Measurements from ENCODE around the gene ACY1. TPM values are rescaled to one million over a fixed set of nuclear protein-coding genes. Genes with fewer than 3 reads are reported as not detected.

ACY1 gene
- total RNA-seq, 2 experiments from 2014 or later = 18.1 to 21.3 TPM

GRCh38 chr3:52001443-52001974, 18.2 kb downstream of the ACY1 start:
- CTCF ChIA-PET = interaction anchor here (0.6 to 7.3 kb wide), 48 partner anchors 8 to 446 kb away, joined by 3 to 107 read pairs (median 4); partner anchors contain the start of genes ABHD14A, ABHD14B, ACY1 and ALAS1
- Mint-ChIP-seq H3K27me3 (peaks cover 13% of the 10 kb centered on the region), H3K27ac (no peak overlapping the region), H3K36me3 (no peaks in the 10 kb centered on the region), H3K9me3 (ENCODE audit: low read depth) (no peaks in the 10 kb centered on the region), H3K4me1 (peaks cover 14% of the 10 kb centered on the region), H3K4me3 (no peak overlapping the region)
- ATAC-seq (peak; percentile 98), DNase-seq (peak; percentile 91)

DNA sequence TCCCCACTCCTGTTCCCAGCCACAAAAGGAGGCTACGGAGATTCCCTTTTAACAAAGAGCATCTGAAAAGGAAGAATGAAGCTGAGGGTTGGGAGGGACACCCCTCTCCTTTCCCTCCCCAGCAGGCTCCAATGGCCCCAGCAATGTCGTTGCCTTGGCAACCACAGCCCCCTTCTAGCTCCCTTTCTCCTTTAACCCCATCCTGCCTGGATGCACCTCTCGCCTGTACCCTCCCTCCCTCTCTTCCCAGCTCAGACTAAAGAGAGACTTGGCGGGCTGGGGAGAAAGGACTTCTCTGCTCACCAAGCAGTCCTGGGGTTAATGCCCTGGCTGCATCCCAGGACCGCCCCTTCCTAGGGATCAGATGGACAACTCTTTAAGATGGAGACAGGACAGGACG, 19.4 kb downstream of the ACY1 start:
- no peaks in the 10 kb centered on the region for H3K9me3 Mint-ChIP-seq (ENCODE audit: low read depth)
- H3K4me3 Mint-ChIP-seq = no peak overlapping the region
- no peak overlapping the region for H3K27ac Mint-ChIP-seq
- H3K4me1 Mint-ChIP-seq = peaks cover 11% of the 10 kb centered on the region
- no peaks in the 10 kb centered on the region for H3K36me3 Mint-ChIP-seq
- CTCF ChIA-PET = interaction anchor here (0.7 to 7.3 kb wide), 11 partner anchors 19 to 148 kb away, joined by 3 to 107 read pairs (median 11); partner anchors contain the start of genes ABHD14A, ABHD14B, ACY1 and DUSP7
- ATAC-seq (no peak), DNase-seq (no peak)
- peaks cover 6% of the 10 kb centered on the region for H3K27me3 Mint-ChIP-seq

- ATAC-seq = no peak
- no peaks in the 10 kb centered on the region for H3K9me3 Mint-ChIP-seq (ENCODE audit: low read depth)
- H3K27me3 Mint-ChIP-seq = peaks cover 4% of the 10 kb centered on the region
- H3K36me3 Mint-ChIP-seq = no peaks in the 10 kb centered on the region
- CTCF ChIA-PET = interaction anchor here (1.1 to 7.3 kb wide), 7 partner anchors 9 to 138 kb away, joined by 3 to 107 read pairs (median 3); partner anchors contain the start of genes DUSP7 and RPL29
- no peak overlapping the region for H3K27ac Mint-ChIP-seq
- peaks cover 11% of the 10 kb centered on the region for H3K4me1 Mint-ChIP-seq
- no peak for DNase-seq
- H3K4me3 Mint-ChIP-seq = no peak overlapping the region
These were observed 20.9 kb downstream of the ACY1 start for GRCh38 chr3:52004163-52004787.

DNA sequence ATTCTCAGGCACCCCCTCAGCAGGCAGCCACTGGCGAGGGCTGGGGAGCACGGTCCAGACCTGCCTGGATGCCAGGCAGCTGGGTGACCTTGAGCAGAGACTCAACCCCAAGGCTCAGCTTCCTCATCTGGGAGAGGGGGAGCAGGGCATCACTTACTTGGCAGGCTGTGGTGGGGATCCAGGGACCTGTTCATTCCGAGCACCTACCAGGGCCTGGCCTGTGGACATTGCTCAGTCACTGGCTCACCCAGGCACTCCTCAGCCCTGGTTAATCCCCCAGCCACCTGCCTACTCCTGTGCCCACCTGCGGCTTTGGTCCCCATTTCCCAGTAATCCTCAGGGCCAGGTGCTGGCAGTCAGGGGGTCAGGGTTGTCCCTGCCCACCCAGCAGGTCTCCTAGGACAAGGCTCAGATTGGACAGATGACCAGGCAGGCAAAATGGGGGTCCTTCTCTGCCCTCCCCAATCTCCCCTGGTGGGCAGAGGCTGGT, 21.6 kb downstream of the ACY1 start:
- ATAC-seq = no peak
- Mint-ChIP-seq H3K9me3 (ENCODE audit: low read depth) (no peaks in the 10 kb centered on the region), H3K36me3 (no peaks in the 10 kb centered on the region), H3K27me3 (no peaks in the 10 kb centered on the region), H3K27ac (no peak overlapping the region), H3K4me3 (no peak overlapping the region), H3K4me1 (peaks cover 11% of the 10 kb centered on the region)
- no peak for DNase-seq
- CTCF ChIA-PET = interaction anchor here (1.1 to 7.3 kb wide), 6 partner anchors 13 to 138 kb away, joined by 3 to 107 read pairs (median 50); partner anchors contain the start of gene DUSP7

GRCh38 chr3:52005571-52005986, 22.2 kb downstream of the ACY1 start:
- ATAC-seq (no peak), DNase-seq (no peak)
- no peaks in the 10 kb centered on the region for H3K9me3 Mint-ChIP-seq (ENCODE audit: low read depth)
- H3K4me3 Mint-ChIP-seq = no peak overlapping the region
- no peak overlapping the region for H3K27ac Mint-ChIP-seq
- H3K27me3 Mint-ChIP-seq = no peaks in the 10 kb centered on the region
- H3K36me3 Mint-ChIP-seq = no peaks in the 10 kb centered on the region
- peaks cover 11% of the 10 kb centered on the region for H3K4me1 Mint-ChIP-seq
- CTCF ChIA-PET = interaction anchor here (1.6 to 7.3 kb wide), 4 partner anchors 50 to 137 kb away, joined by 3 to 107 read pairs (median 102); partner anchors contain the start of gene DUSP7

- CTCF ChIA-PET = interaction anchor here (1.6 to 7.3 kb wide), 4 partner anchors 49 to 136 kb away, joined by 3 to 107 read pairs (median 102); partner anchors contain the start of gene DUSP7
- H3K27me3 Mint-ChIP-seq = no peaks in the 10 kb centered on the region
- H3K36me3 Mint-ChIP-seq = no peaks in the 10 kb centered on the region
- peaks cover 11% of the 10 kb centered on the region for H3K4me1 Mint-ChIP-seq
- H3K27ac Mint-ChIP-seq = no peak overlapping the region
- no peak for ATAC-seq
- no peak overlapping the region for H3K4me3 Mint-ChIP-seq
- DNase-seq = no peak
- H3K9me3 Mint-ChIP-seq (ENCODE audit: low read depth) = no peaks in the 10 kb centered on the region
These were observed 22.9 kb downstream of the ACY1 start for GRCh38 chr3:52006017-52006819.

DNA sequence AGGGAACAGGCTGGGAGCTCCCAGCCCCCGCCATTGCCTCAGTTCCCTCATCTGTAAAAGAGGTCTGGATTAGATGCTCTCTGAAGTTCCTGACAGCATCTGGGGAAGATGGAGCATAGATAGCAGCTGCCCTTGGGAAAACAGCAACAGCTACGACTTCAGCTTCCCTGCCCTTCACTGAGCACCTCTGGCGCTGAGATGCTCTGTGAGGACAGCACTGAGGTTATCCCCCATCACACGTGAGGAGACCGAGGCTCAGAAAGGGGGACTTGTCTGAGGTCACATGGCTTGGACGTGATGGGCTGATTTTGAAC, 23.4 kb downstream of the ACY1 start:
- no peaks in the 10 kb centered on the region for H3K36me3 Mint-ChIP-seq
- peaks cover 6% of the 10 kb centered on the region for H3K4me1 Mint-ChIP-seq
- H3K27me3 Mint-ChIP-seq = no peaks in the 10 kb centered on the region
- H3K4me3 Mint-ChIP-seq = no peak overlapping the region
- CTCF ChIA-PET = interaction anchor here (0.9 to 7.3 kb wide), 2 partner anchors 33 to 136 kb away, joined by 3 to 107 read pairs; partner anchors contain the start of gene ABHD14B
- no peak for ATAC-seq
- H3K9me3 Mint-ChIP-seq (ENCODE audit: low read depth) = no peaks in the 10 kb centered on the region
- DNase-seq = no peak
- H3K27ac Mint-ChIP-seq = no peak overlapping the region

DNA sequence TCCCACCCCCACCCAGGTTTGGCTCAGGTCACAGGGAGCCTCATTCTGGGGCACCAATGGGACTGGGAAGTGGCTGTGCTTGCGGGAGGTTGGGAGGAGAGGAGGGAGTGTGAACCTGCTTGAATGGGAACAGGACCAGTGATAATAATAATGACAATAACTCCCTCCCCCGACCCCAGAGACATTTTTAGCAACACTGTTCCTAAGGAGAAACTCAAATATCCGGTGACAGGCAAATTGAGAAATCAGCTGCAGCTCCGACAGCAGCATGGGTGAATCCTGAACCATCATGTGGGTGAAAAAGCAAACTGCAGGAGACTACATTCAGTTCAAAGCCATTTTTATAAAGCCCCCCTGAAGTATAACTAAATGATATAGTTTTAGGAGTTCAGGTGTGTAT, 24.0 kb downstream of the ACY1 start:
- ATAC-seq (no peak), DNase-seq (no peak)
- no peak overlapping the region for H3K27ac Mint-ChIP-seq
- CTCF ChIA-PET = interaction anchor here (0.9 kb wide), 1 partner anchor 34 kb away, joined by 3 read pairs; the partner anchor contains the start of gene ABHD14B
- H3K9me3 Mint-ChIP-seq (ENCODE audit: low read depth) = no peaks in the 10 kb centered on the region
- peaks cover 4% of the 10 kb centered on the region for H3K4me1 Mint-ChIP-seq
- no peaks in the 10 kb centered on the region for H3K27me3 Mint-ChIP-seq
- no peak overlapping the region for H3K4me3 Mint-ChIP-seq
- no peaks in the 10 kb centered on the region for H3K36me3 Mint-ChIP-seq

DNA sequence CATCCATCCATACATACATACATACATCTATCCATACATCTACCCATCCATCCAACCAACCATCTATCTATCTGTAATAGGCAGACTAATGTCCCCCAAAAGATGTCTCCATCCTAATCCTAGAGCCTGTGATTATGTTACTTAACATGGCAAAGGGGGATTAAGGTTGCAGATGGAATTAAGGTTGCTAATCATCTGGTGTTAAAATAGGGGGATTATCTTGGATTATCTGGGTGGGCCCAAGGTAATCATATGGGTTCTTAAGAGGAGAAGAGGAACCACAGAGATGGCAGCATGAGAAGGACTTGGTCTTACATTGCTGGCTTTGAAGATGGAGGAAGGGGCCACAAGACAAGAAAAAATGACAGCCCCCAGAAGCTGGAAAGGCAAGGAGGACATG, 27.1 kb downstream of the ACY1 start:
- H3K36me3 Mint-ChIP-seq = no peaks in the 10 kb centered on the region
- no peaks in the 10 kb centered on the region for H3K27me3 Mint-ChIP-seq
- no peak overlapping the region for H3K27ac Mint-ChIP-seq
- no peak overlapping the region for H3K4me3 Mint-ChIP-seq
- ATAC-seq = no peak
- H3K4me1 Mint-ChIP-seq = peaks cover 4% of the 10 kb centered on the region
- no peaks in the 10 kb centered on the region for H3K9me3 Mint-ChIP-seq (ENCODE audit: low read depth)
- DNase-seq = no peak
- CTCF ChIA-PET = interaction anchor here (1.2 to 2.2 kb wide), 2 partner anchors 9 to 43 kb away, joined by 7 to 9 read pairs; no protein-coding TSS in a partner anchor

DNA sequence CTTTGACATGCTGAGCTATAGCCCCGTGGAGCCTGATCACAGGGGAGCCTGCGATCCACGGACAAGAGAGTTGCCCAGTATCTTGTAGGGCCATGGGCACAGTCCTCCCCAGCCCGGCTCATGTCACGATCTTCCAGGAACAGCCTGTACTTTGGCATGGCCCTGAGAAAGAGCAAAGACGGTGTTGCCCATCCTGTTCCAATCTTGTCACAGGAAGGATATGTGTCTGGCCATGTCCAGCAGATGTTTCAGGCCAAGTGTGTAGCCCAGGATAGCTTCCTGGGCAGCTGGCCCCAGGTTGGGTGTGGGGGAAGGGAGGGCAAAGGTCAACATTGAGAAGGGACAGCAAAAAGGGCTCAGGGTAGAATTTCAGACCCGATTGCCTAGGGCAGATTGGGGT, 29.4 kb downstream of the ACY1 start:
- no peak for ATAC-seq

DNA sequence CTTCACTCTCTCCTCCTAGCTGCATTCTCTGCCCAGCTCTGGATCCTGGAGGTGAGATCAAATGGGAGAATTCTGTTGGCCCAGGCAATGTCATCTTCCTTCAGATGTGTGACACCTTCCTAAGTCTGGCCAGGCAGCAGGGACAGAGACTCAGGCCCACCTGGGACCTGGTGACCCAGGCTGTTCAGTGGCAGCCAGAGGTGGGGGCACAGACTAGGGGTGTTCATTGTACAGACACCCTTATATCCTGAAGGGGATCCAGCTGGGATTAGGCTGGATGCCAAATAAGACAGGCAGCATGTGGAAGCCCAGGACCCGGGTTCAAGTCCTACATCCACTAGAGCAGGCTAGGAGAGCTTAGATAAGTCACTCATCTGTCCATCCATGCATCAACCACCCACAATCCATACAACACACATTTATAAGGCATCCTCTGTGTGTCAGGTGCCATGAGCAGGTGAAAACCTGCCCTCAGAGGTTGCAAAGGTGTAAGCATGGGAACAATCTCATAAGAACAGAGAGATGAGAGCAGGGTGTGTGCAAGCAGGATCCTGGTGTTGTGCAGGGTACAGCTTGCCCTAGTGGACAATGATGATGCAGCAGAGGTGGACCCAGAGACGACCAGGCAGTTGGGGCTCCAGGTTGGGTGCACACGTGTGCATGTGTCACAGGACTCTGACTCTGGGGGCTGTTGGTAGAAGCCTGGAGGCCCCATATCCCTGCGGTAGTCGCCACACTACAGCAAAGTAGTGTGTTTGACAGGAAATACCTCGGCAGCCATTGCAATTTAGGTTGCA, 30.7 kb downstream of the ACY1 start:
- CTCF ChIA-PET = interaction anchor here (1.0 to 3.5 kb wide), 3 partner anchors 16 to 109 kb away, joined by 3 to 10 read pairs (median 3); no protein-coding TSS in a partner anchor
- ATAC-seq (peak; percentile 33), DNase-seq (no peak)
- Mint-ChIP-seq H3K36me3 (no peaks in the 10 kb centered on the region), H3K27me3 (no peaks in the 10 kb centered on the region), H3K4me1 (no peaks in the 10 kb centered on the region), H3K27ac (no peak overlapping the region), H3K9me3 (ENCODE audit: low read depth) (no peaks in the 10 kb centered on the region), H3K4me3 (no peak overlapping the region)

More for the DNA sequence above, 29.4 kb downstream of the ACY1 start:
- H3K4me3 Mint-ChIP-seq = no peak overlapping the region
- no peak overlapping the region for H3K27ac Mint-ChIP-seq
- no peaks in the 10 kb centered on the region for H3K9me3 Mint-ChIP-seq (ENCODE audit: low read depth)
- no peaks in the 10 kb centered on the region for H3K4me1 Mint-ChIP-seq
- no peaks in the 10 kb centered on the region for H3K36me3 Mint-ChIP-seq
- no peak for DNase-seq
- CTCF ChIA-PET = interaction anchor here (1.0 to 3.5 kb wide), 5 partner anchors 11 to 208 kb away, joined by 3 to 10 read pairs (median 4); no protein-coding TSS in a partner anchor
- no peaks in the 10 kb centered on the region for H3K27me3 Mint-ChIP-seq

- Mint-ChIP-seq H3K27me3 (no peaks in the 10 kb centered on the region), H3K4me1 (no peaks in the 10 kb centered on the region), H3K4me3 (no peak overlapping the region), H3K36me3 (no peaks in the 10 kb centered on the region), H3K9me3 (ENCODE audit: low read depth) (no peaks in the 10 kb centered on the region), H3K27ac (no peak overlapping the region)
- ATAC-seq (no peak), DNase-seq (no peak)
- CTCF ChIA-PET = interaction anchor here (1.1 to 3.5 kb wide), 2 partner anchors 15 to 38 kb away, joined by 3 to 10 read pairs; no protein-coding TSS in a partner anchor
These were observed 31.3 kb downstream of the ACY1 start for GRCh38 chr3:52014613-52015012.

Measured in activated CD8-positive, alpha-beta memory T cell treated with anti-CD3 and anti-CD28 coated beads, Interleukin-2, amount 10 ng/mL, durations not matched to agents 7 days and 5 days (primary cell).